Loucy (cell line): ENCODE data around the gene NHSL2.
"Not testable (repeated sequence)": the region's sequence is repeated elsewhere in the genome, so short reads cannot be mapped to it uniquely, and the experiment has no call there.

Source experiments
- H2AFZ ChIP-seq: fragments of 200-600 bp; sonication (generic); 2 replicates; pipeline ENCODE4 v1.6.0; 2016; ENCODE audit warnings: antibody characterized with exemption, mild to moderate bottlenecking, low read length, moderate library complexity
- H3F3A ChIP-seq: fragments of 200-600 bp; 2 replicates; pipeline ENCODE4 v1.6.0; 2016; ENCODE audit warnings: antibody characterized with exemption, low read depth, mild to moderate bottlenecking
- H3K27me3 ChIP-seq: fragments of 200-600 bp; sonication (generic); 2 replicates; pipeline ENCODE4 v1.6.1; 2014; ENCODE audit warnings: low read length, mild to moderate bottlenecking; ENCODE audit not compliant: insufficient read depth, poor library complexity, severe bottlenecking
- H3K36me3 ChIP-seq: fragments of 200-600 bp; sonication (generic); 2 replicates; pipeline ENCODE4 v1.6.1; 2016; ENCODE audit warnings: low read length; ENCODE audit not compliant: insufficient read depth
- H3K4me1 ChIP-seq: fragments of 200-600 bp; sonication (generic); 2 replicates; pipeline ENCODE4 v1.5.1; 2014; ENCODE audit warnings: low read length, mild to moderate bottlenecking; ENCODE audit not compliant: insufficient read depth, poor library complexity, severe bottlenecking
- H3K4me2 ChIP-seq: fragments of 200-600 bp; sonication (generic); 2 replicates; pipeline ENCODE4 v1.6.0; 2014; ENCODE audit warnings: antibody characterized with exemption, low read length, low read depth, mild to moderate bottlenecking; ENCODE audit not compliant: poor library complexity, severe bottlenecking
- H3K4me3 ChIP-seq: fragments of 200-600 bp; sonication (generic); 2 replicates; pipeline ENCODE4 v1.5.1; 2014; ENCODE audit warnings: low read length, mild to moderate bottlenecking, mixed read lengths; ENCODE audit not compliant: poor library complexity, severe bottlenecking
- H3K79me2 ChIP-seq: fragments of 200-600 bp; sonication (generic); 2 replicates; pipeline ENCODE4 v1.6.1; 2014; ENCODE audit warnings: low read length; ENCODE audit not compliant: insufficient read depth
- H3K9ac ChIP-seq: fragments of 200-600 bp; sonication (generic); 2 replicates; pipeline ENCODE4 v1.6.0; 2014; ENCODE audit warnings: mild to moderate bottlenecking, low read depth, low read length, moderate library complexity; ENCODE audit not compliant: poor library complexity, severe bottlenecking
- H3K9me2 ChIP-seq: fragments of 200-600 bp; sonication (generic); replicated peaks from 2 replicates; pipeline ENCODE4 v1.6.1; 2016; ENCODE audit warnings: low read depth, low read length, mixed read lengths
- H3K9me3 ChIP-seq: fragments of 200-600 bp; sonication (generic); 2 replicates; pipeline ENCODE4 v1.6.1; 2014; ENCODE audit warnings: mild to moderate bottlenecking, antibody characterized with exemption, low read length, low read depth; ENCODE audit not compliant: insufficient read depth
- H4K20me1 ChIP-seq: fragments of 200-600 bp; sonication (generic); 2 replicates; pipeline ENCODE4 v1.6.0; 2014; ENCODE audit warnings: antibody characterized with exemption, low read length, mild to moderate bottlenecking; ENCODE audit not compliant: insufficient read depth, poor library complexity, severe bottlenecking
- EZH2phosphoT487 ChIP-seq: fragments of 200-600 bp; IDR thresholded peaks from 2 replicates; pipeline ENCODE4 v1.6.1; 2018; ENCODE audit warnings: antibody characterized with exemption, mild to moderate bottlenecking, moderate library complexity, borderline replicate concordance
- TF ChIP-seq, protein P1 (sequence below): fragments of 200-600 bp; sonication (generic); conservative IDR thresholded peaks from 2 replicates; pipeline ENCODE4 v1.5.1; 2014; ENCODE audit warnings: mild to moderate bottlenecking, antibody characterized with exemption, low read length

Gene NHSL2

DNA sequence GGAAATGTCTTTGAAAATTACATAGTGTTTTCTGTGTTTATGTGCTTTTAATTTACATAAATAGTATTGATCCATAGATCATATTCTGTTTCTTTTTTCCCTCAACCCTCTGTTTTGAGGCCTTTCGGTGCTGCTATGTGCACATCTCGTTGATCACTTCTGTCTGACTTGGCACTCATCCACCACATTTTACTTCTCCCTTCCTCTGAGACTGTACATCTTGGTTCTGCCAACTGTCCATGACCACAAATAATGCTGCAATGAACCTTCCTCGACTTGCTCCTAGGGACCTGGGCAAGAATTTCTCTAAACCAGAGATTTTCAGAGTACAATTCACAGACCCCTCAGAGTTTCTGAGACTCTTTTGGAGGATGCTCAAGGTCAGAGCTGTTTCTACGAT lies 146.7 kb downstream of the NHSL2 start:
- H3K79me2 ChIP-seq, result no peaks in the 10 kb centered on the region
- no peaks in the 10 kb centered on the region for H3F3A ChIP-seq
- peaks cover 16% of the 10 kb centered on the region for H3K4me1 ChIP-seq
- H3K9me3 ChIP-seq, result no peaks in the 10 kb centered on the region
- no peaks in the 10 kb centered on the region for H4K20me1 ChIP-seq
- no peak overlapping the region for H3K4me3 ChIP-seq
- TF ChIP-seq, protein P1, sequence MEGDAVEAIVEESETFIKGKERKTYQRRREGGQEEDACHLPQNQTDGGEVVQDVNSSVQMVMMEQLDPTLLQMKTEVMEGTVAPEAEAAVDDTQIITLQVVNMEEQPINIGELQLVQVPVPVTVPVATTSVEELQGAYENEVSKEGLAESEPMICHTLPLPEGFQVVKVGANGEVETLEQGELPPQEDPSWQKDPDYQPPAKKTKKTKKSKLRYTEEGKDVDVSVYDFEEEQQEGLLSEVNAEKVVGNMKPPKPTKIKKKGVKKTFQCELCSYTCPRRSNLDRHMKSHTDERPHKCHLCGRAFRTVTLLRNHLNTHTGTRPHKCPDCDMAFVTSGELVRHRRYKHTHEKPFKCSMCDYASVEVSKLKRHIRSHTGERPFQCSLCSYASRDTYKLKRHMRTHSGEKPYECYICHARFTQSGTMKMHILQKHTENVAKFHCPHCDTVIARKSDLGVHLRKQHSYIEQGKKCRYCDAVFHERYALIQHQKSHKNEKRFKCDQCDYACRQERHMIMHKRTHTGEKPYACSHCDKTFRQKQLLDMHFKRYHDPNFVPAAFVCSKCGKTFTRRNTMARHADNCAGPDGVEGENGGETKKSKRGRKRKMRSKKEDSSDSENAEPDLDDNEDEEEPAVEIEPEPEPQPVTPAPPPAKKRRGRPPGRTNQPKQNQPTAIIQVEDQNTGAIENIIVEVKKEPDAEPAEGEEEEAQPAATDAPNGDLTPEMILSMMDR, result no peak
- no peak for TF ChIP-seq EZH2phosphoT487
- no peaks in the 10 kb centered on the region for H3K9me2 ChIP-seq
- no peaks in the 10 kb centered on the region for H3K36me3 ChIP-seq
- peak overlapping the region; percentile 83 for H2AFZ ChIP-seq
- no peaks in the 10 kb centered on the region for H3K27me3 ChIP-seq
- H3K4me2 ChIP-seq, result no peak overlapping the region
- H3K9ac ChIP-seq, result peak overlapping the region; percentile 30

DNA sequence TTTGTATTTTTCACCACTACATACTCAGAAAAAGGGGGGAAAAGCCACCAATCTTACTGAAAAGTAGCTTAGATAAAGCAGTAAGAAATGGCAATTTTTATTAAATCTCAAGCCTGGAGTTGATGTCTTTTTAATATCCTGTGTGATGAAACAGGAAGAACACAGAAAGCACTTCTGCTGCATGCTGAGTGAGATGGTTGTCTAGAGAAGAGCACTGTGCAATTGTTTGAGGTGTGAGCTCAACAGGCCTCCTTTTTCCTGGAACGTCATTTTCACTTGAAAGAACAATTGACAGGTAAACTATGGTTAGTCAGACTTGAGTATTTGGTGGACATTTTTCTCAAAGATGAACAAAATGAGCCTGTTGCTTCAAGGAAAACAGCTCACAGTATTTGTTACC lies 147.2 kb downstream of the NHSL2 start:
- Histone ChIP-seq H3K27me3 (no peaks in the 10 kb centered on the region), H3K4me3 (no peak overlapping the region), H3K9me2 (no peaks in the 10 kb centered on the region), H3K4me2 (no peak overlapping the region), H4K20me1 (no peaks in the 10 kb centered on the region), H3K4me1 (peaks cover 12% of the 10 kb centered on the region), H3K9ac (peak overlapping the region; percentile 30), H3F3A (no peaks in the 10 kb centered on the region), H3K9me3 (no peaks in the 10 kb centered on the region), H3K36me3 (no peaks in the 10 kb centered on the region), H3K79me2 (no peaks in the 10 kb centered on the region), H2AFZ (peak overlapping the region; percentile 83; the same call in 1 of the 2 replicates)
- TF ChIP-seq, protein P1, result no peak
- no peak for TF ChIP-seq EZH2phosphoT487

DNA sequence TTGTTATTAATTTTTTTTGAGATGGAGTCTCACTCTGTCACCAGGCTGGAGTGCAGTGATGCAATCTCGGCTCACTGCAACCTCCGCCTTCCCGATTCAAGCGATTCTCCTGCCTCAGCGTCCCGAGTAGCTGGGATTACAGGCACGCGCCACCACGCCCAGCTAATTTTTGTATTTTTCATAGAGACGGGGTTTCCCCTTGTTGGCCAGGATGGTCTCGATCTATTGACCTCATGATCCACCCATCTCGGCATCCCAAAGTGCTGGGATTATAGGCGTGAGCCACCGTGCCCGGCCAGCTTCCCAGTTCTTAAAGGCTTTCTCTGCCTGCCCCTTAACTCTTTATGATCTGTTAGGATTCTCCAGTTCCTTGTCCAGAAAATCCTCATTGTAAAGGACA lies 147.7 kb downstream of the NHSL2 start:
- not testable (repeated sequence) for H3K9me2 ChIP-seq, H3K36me3 ChIP-seq, H3K9me3 ChIP-seq, H3K4me2 ChIP-seq, H3K27me3 ChIP-seq, H3F3A ChIP-seq, H3K79me2 ChIP-seq, H3K4me3 ChIP-seq, H4K20me1 ChIP-seq, H2AFZ ChIP-seq
- Histone ChIP-seq H3K9ac (peak overlapping the region; percentile 30), H3K4me1 (peaks cover 12% of the 10 kb centered on the region)

DNA sequence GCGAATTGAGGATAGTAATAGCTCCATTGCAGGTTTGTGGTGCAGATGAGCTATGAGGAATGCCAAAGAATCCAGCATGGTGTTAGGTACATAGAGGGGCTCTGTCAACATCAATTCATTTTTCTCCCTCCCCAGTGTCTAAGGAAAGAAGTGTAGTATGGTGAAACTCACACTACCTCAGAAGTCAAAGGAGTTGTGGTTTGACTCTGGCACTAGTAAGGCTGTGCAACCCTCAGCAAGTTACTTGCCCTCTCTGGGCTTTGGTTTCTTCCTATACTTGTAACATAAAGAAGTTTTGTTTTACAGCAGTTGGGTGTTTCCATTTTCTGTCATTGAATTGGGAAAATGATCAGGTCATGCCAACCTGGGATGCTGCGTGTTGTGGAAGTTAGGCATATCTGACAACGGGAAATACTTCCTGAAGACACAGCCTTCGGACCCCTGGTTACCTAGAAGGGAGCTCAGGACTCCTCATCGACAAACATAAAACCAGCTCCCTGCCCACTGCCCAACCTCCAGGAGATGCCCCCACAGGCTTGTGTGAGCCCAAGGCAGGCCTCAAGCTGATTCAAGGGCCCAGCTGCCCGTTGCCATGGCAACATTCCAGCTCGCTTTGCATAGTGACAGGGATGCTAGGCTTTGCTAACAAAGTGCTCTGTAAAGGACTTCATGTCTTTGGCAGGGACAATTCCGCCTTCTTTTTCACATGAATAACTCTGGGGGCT lies 149.7 kb downstream of the NHSL2 start:
- no peaks in the 10 kb centered on the region for H3F3A ChIP-seq
- peaks cover 12% of the 10 kb centered on the region for H3K4me1 ChIP-seq
- no peak overlapping the region for H3K4me3 ChIP-seq
- H3K9me2 ChIP-seq, result no peaks in the 10 kb centered on the region
- no peaks in the 10 kb centered on the region for H3K9me3 ChIP-seq
- no peak overlapping the region for H3K4me2 ChIP-seq
- TF ChIP-seq, protein P1, result no peak
- no peak for TF ChIP-seq EZH2phosphoT487
- H3K79me2 ChIP-seq, result no peaks in the 10 kb centered on the region
- no peak overlapping the region for H2AFZ ChIP-seq
- no peaks in the 10 kb centered on the region for H4K20me1 ChIP-seq
- no peak overlapping the region for H3K9ac ChIP-seq
- no peaks in the 10 kb centered on the region for H3K36me3 ChIP-seq
- H3K27me3 ChIP-seq, result no peaks in the 10 kb centered on the region
